A673 (cell line): ENCODE data around the gene DYNLT1. TPM values are rescaled to one million over a fixed set of nuclear protein-coding genes. Genes with fewer than 3 reads are reported as not detected.

Experiments
- BruUV-seq: library from RNA; stranded (reverse); fragments of 400-500 nt; replicated peaks from 2 replicates; lab custom pipeline; 2021; lab: Mats Ljungman, UMichigan
- CTCF ChIA-PET: fragments of 300-600 bp; sonication (Branson Sonifier 250); formaldehyde crosslinking; loops from one replicate; lab custom pipeline; 2022; ENCODE audit warnings: antibody characterized with exemption; lab: Charles Lee
- POLR2A ChIA-PET: fragments of 300-600 bp; sonication (Branson Sonifier 250); formaldehyde crosslinking; loops from one replicate; lab custom pipeline; 2022; ENCODE audit warnings: antibody characterized with exemption; ENCODE audit not compliant: low non-redundant PET; lab: Charles Lee
- DNase-seq: peaks from one replicate; pipeline ENCODE4 v3.0.0-alpha.2; 2015; ENCODE audit warnings: low spot score
- H3K27ac ChIP-seq: fragments of 200-600 bp; sonication (generic); 2 replicates; pipeline ENCODE4 v1.5.1; 2016; ENCODE audit warnings: mixed run types, low read depth, mild to moderate bottlenecking, mixed read lengths, antibody characterized with exemption, low read length; ENCODE audit not compliant: poor library complexity, severe bottlenecking
- H3K27me3 ChIP-seq: fragments of 200-600 bp; sonication (generic); replicated peaks from 2 replicates; pipeline ENCODE4 v1.6.1; 2017; ENCODE audit warnings: mixed run types, low read depth, mild to moderate bottlenecking, mixed read lengths, antibody characterized with exemption, low read length; ENCODE audit not compliant: insufficient read depth, poor library complexity
- H3K36me3 ChIP-seq: fragments of 200-600 bp; sonication (generic); 2 replicates; pipeline ENCODE4 v1.6.1; 2016; ENCODE audit warnings: mixed run types, mild to moderate bottlenecking, mixed read lengths, antibody characterized with exemption, low read length; ENCODE audit not compliant: insufficient read depth, poor library complexity, severe bottlenecking
- H3K4me1 ChIP-seq: fragments of 200-600 bp; sonication (generic); 2 replicates; pipeline ENCODE4 v1.6.1; 2017; ENCODE audit warnings: mixed run types, mild to moderate bottlenecking, mixed read lengths, antibody characterized with exemption, low read length; ENCODE audit not compliant: insufficient read depth, poor library complexity, severe bottlenecking
- H3K4me3 ChIP-seq: fragments of 200-600 bp; sonication (generic); 2 replicates; pipeline ENCODE4 v1.5.1; 2016; ENCODE audit warnings: low read depth, mixed run types, mild to moderate bottlenecking, mixed read lengths, low read length; ENCODE audit not compliant: poor library complexity, severe bottlenecking
- H3K9me3 ChIP-seq: fragments of 200-600 bp; sonication (generic); 2 replicates; pipeline ENCODE4 v1.6.1; 2016; ENCODE audit warnings: mixed run types, low read depth, mild to moderate bottlenecking, mixed read lengths, antibody characterized with exemption, low read length; ENCODE audit not compliant: poor library complexity, severe bottlenecking
- EZH2 ChIP-seq: fragments of 200-600 bp; sonication (generic); IDR thresholded peaks from 2 replicates; pipeline ENCODE4 v1.6.1; 2017; ENCODE audit warnings: borderline replicate concordance, low read depth, mild to moderate bottlenecking, mixed read lengths, antibody characterized with exemption, low read length; ENCODE audit not compliant: poor library complexity, severe bottlenecking
- intact Hi-C: fragments of 100-400 bp; cut with micrococcal nuclease; formaldehyde crosslinking; loops from one replicate; pipeline ENCODE4 v1.10.0; 2022; ENCODE audit not compliant: unreplicated experiment
- total RNA-seq: library from RNA; stranded (reverse); gene quantifications from 2 replicates; pipeline ENCODE4 v1.2.3, GENCODE V29; 2021
- TF ChIP-seq, protein P1 (sequence below): fragments of 300-800, 200-600 bp; sonication (generic); conservative IDR thresholded peaks from 2 replicates; pipeline ENCODE4 v1.5.1; 2017; ENCODE audit warnings: low read depth, mild to moderate bottlenecking, antibody characterized with exemption, low read length, moderate library complexity, mixed read lengths

The DYNLT1 gene
- total RNA-seq, 1 experiment from 2014 or later: 137 TPM

DNA sequence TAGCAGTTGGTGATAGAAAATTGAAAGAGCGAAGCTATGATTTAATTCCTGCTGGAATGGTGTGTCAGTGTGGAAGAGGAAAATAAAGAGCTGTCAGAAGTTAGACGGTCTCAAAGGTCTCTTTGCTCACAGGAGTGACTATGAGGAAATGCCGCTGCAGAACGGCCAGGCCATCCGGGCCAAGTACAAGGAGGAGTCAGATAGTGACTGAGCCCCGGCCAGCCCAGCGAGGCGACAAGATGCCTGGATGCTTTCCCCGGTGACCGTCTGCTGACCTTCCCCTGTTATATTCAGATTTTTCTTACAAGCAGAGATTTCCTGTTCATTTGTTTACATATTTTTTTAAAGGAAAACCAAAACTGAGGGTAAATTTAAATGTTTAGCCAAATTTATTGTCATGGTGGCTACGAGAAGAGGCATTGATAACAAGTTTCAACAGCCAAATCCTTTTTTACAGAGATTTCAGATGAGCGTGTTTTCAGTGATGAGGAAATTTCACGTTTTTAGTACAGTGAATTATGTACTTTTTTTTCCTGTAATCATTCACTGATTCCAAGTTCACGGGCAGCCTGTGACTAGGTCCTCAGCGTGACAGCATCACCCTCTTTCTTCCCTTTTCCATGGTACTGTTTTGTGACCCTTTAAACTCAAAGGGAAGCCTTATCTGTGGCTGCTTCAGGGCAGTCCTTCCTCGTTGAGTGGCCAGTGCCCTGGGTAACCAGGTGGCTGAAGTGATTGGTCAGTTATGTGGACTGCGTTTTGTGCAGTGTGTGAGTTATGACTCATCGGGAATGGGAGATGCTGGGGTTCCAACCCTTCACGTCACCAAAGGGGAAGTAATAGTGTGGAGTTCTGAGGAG is 12.6 kb downstream of the DYNLT1 start:
- Histone ChIP-seq H3K4me1 (peaks cover 19% of the 10 kb centered on the region), H3K27ac (no peak overlapping the region), H3K27me3 (no peaks in the 10 kb centered on the region), H3K9me3 (no peaks in the 10 kb centered on the region), H3K36me3 (peaks cover 27% of the 10 kb centered on the region), H3K4me3 (no peak overlapping the region)
- BruUV-seq: no TSS peak
- TF ChIP-seq, protein P1, sequence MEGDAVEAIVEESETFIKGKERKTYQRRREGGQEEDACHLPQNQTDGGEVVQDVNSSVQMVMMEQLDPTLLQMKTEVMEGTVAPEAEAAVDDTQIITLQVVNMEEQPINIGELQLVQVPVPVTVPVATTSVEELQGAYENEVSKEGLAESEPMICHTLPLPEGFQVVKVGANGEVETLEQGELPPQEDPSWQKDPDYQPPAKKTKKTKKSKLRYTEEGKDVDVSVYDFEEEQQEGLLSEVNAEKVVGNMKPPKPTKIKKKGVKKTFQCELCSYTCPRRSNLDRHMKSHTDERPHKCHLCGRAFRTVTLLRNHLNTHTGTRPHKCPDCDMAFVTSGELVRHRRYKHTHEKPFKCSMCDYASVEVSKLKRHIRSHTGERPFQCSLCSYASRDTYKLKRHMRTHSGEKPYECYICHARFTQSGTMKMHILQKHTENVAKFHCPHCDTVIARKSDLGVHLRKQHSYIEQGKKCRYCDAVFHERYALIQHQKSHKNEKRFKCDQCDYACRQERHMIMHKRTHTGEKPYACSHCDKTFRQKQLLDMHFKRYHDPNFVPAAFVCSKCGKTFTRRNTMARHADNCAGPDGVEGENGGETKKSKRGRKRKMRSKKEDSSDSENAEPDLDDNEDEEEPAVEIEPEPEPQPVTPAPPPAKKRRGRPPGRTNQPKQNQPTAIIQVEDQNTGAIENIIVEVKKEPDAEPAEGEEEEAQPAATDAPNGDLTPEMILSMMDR: no peak
- no peak for TF ChIP-seq EZH2
- POLR2A ChIA-PET: no interaction called here
- CTCF ChIA-PET: no interaction called here
- no peak for DNase-seq
- intact Hi-C loops: no loop called here

DNA sequence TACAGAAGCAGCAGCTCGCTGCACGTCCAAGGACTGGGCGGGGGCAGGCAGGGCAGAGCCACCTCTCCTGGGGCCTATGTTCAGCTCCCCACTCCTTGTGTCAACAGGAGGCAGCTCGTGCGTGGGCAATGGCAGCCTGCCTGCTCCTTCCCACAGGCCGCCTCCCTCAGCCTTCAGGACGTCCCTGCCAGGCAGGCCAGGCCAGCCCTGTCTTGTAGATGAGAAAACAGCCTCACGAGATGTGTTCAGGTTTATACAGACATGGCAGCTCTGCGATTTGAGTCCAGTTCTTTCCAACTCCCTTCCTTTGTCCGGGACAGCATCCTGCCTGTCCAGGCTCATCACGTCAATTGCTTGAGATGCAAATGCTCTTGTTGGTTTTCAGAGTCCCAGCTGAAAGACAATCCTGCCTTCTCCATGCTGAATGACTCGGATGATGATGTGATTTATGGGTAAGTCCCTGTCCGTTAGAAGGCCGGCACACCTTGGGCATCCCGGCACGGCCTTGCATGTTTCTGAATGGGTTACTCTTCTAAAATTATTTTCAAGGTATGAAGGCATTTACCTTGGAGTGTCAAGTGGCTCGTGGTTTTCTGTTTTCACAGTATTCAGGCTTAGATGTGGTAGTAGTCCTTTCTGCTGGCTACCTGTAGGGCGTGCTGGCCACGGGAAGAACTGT is 13.5 kb downstream of the DYNLT1 start:
- ChIA-PET POLR2A (no interaction called here), CTCF (no interaction called here)
- peaks cover 22% of the 10 kb centered on the region for H3K36me3 ChIP-seq
- H3K27me3 ChIP-seq: no peaks in the 10 kb centered on the region
- H3K9me3 ChIP-seq: no peaks in the 10 kb centered on the region
- no peak for TF ChIP-seq EZH2
- TF ChIP-seq, protein P1: no peak
- no peak overlapping the region for H3K4me3 ChIP-seq
- H3K27ac ChIP-seq: no peak overlapping the region
- H3K4me1 ChIP-seq: peaks cover 19% of the 10 kb centered on the region
- DNase-seq: no peak
- BruUV-seq: no TSS peak
- intact Hi-C loops: no loop called here

DNA sequence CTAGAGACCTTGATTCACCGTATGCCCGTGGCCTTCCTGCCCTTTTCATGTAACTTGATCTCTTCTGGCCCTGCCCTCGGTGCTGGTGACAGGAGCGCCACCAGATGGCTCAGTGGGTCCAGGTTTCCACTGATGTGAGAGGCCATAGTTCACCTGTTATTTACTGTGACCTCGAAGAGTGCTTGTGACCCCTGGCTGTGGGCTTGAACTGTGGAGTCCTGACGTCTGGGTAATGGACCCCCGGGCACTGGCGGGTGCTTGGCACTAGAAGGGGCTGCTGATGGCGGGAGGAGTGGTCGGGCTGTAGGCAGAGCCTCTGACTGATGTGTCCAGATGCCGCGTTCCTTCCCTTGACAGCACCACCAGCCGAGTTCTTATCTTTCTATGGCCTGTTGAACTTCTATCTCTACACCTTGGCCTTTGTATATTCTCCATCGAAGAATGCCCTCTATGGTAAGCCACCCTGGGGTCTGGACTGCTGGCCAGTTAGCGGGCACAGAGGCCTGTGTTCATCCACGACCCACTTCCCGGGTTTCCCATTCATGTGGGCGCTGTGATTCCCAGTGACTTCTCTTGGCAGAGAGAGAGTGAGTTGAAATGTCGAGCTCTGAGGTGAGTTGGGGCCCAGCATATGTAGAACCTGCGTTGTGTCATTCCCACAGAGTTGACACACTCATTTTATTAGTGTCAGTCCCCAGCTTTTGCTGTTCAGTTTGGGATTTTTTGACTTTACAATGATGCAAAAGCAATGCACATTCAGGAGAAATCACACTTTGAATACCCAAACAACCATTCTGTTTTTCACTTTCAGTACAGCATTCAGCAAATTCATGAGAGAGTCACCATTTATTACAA is 14.9 kb downstream of the DYNLT1 start:
- Histone ChIP-seq H3K4me1 (peaks cover 7% of the 10 kb centered on the region), H3K27ac (no peak overlapping the region), H3K9me3 (no peaks in the 10 kb centered on the region), H3K4me3 (no peak overlapping the region), H3K27me3 (no peaks in the 10 kb centered on the region), H3K36me3 (peaks cover 28% of the 10 kb centered on the region)
- DNase-seq: no peak
- CTCF ChIA-PET: interaction anchor here (0.6 kb wide), 1 partner anchor 415 kb away, joined by 7 read pairs; no protein-coding TSS in a partner anchor
- intact Hi-C loops: no loop called here
- TF ChIP-seq, protein P1: no peak
- TF ChIP-seq EZH2: no peak
- POLR2A ChIA-PET: no interaction called here
- BruUV-seq: no TSS peak
